GM21423 (cell line): ENCODE measurements around the gene SWT1.
"Not testable (repeated sequence)": the region's sequence is repeated elsewhere in the genome, so short reads cannot be mapped to it uniquely, and the experiment has no call there.

Experiments used
- ATAC-seq: cut with Tn5 transposase; IDR thresholded peaks from one replicate; pipeline ENCODE4 v1.9.1; 2021; ENCODE audit warnings: mild to moderate bottlenecking, moderate library complexity; ENCODE audit not compliant: unreplicated experiment

SWT1 gene

GRCh38 chr1:185162491-185162890 lies 5.5 kb downstream of the SWT1 start:
- no peak for ATAC-seq

DNA sequence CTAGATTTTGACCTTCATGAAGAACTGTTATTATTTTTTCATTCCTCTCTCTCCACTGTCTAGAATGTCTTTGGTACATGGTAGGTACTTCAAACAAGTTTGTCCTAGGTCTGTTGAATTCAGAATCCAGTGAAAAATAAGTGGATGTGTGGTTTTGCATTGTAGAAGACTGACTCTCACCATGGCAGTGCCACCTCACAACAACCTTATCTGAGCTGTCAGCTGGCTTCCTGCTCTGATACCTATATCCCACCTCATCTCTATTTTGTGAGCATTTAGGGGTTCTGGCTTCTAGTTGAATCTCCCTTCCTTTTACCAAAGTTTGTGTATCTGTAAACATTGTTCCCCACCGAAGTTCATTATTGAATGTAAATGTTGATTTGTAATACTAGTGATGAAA lies 9.1 kb downstream of the SWT1 start:
- no peak for ATAC-seq

- peak; percentile 94 for ATAC-seq
Observed at GRCh38 chr1:185170291-185170848, 13.4 kb downstream of the SWT1 start.

DNA sequence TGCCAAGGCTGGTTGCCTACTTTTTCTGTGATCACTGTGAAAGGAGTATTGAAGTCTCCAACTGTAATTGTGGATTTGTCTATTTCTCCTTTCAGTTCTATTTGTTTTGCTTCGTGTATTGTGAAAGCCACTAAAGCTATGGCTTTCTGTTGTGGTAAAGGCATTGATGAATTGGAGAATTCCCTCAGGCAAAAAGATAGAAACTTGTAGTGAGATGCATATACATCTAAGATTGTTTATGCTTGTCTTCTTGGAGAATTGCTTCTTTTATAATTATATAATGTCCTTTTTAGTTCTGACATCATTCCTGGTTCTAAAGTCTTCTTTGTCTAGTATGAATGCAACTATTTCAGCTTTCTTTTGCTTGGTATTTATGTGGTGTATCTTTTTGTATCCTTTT lies 36.8 kb downstream of the SWT1 start:
- no peak for ATAC-seq

GRCh38 chr1:185198712-185199111 lies 41.7 kb downstream of the SWT1 start:
- not testable (repeated sequence) for ATAC-seq

GRCh38 chr1:185200889-185201288 lies 43.9 kb downstream of the SWT1 start:
- no peak for ATAC-seq

DNA sequence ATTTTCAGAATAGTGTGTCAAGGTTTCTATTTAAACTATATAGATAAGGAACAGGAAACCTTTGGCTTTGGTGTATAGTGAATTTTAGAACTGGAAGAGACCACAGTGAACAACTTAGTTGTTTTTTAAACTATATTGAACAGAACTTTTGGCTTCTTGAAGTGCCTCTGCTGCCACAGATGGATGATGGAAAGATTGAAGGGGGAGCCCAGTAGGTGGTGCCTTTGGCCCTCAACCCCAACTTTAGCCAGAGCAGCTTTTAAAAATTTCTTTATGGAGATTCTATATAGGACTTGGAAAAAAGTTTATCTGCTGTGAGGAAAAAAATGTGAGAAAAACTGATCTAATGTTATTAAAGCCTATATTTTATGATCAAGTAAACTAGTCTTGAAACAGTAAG lies 50.2 kb downstream of the SWT1 start:
- no peak for ATAC-seq

- ATAC-seq, result no peak
Observed at GRCh38 chr1:185207980-185208602, 51.1 kb downstream of the SWT1 start.

- no peak for ATAC-seq
Observed at GRCh38 chr1:185208626-185209180, 51.7 kb downstream of the SWT1 start.

DNA sequence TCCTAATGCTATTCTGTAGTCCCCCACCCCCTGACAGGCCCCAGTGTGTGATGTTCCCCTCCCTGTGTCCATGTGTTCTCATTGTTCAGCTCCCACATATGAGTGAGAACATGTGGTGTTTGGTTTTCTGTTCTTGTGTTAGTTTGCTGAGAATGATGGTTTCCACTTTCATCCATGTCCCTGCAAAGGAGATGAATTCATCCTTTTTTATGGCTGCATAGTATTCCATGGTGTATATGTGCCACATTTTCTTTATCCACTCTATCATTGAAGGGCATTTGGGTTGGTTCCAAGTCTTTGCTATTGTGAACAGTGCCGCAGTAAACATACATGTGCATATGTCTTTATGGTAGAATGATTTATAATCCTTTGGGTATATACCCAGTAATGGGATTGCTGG lies 52.4 kb downstream of the SWT1 start:
- not testable (repeated sequence) for ATAC-seq

GRCh38 chr1:185213091-185213490 lies 56.1 kb downstream of the SWT1 start:
- no peak for ATAC-seq

GRCh38 chr1:185215911-185216310 lies 58.9 kb downstream of the SWT1 start:
- ATAC-seq, result no peak

- no peak for ATAC-seq
Observed at GRCh38 chr1:185224132-185224531, 67.2 kb downstream of the SWT1 start.

GRCh38 chr1:185227161-185227560 lies 70.2 kb downstream of the SWT1 start:
- no peak for ATAC-seq

GRCh38 chr1:185228979-185229378 lies 72.0 kb downstream of the SWT1 start:
- ATAC-seq, result no peak

GRCh38 chr1:185229981-185230380 lies 73.0 kb downstream of the SWT1 start:
- ATAC-seq, result no peak

- ATAC-seq, result no peak
Observed at GRCh38 chr1:185232874-185233273, 75.9 kb downstream of the SWT1 start.

DNA sequence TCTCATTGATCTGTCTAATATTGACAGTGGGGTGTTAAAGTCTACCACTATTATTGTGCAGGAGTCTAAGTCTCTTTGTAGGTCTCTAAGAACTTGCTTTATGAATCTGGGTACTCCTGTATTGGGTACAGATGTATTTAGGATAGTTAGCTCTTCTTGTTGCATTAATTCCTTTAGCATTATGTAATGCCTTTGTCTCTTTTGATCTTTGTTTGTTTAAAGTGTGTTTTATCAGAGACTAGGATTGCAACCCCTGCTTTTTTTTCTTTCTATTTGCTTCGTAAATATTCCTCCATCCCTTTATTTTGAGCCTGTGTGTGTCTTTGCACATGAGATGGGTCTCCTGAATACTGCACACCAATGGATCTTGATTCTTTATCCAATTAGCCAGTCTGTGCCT lies 77.2 kb downstream of the SWT1 start:
- ATAC-seq, result not testable (repeated sequence)

DNA sequence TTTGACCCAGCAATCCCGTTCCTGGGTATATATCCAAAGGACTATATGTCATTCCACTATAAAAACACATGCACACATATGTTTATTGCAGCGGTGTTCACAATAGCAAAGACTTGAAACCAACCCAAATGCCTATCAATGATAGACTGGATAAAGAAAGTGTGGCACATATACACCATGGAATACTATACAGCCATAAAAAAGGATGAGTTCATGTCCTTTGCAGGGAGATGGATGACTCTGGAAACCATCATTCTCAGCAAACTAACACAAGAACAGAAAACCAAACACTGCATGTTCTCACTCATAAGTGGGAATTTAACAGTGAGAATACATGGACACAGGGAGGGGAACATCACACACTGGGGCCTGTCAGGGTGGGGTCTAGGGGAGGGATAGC lies 80.2 kb downstream of the SWT1 start:
- ATAC-seq, result not testable (repeated sequence)

GRCh38 chr1:185237661-185238060 lies 80.7 kb downstream of the SWT1 start:
- ATAC-seq, result no peak

GRCh38 chr1:185238447-185238846 lies 81.5 kb downstream of the SWT1 start:
- ATAC-seq, result no peak

- ATAC-seq, result no peak
Observed at GRCh38 chr1:185239861-185240260, 82.9 kb downstream of the SWT1 start.

DNA sequence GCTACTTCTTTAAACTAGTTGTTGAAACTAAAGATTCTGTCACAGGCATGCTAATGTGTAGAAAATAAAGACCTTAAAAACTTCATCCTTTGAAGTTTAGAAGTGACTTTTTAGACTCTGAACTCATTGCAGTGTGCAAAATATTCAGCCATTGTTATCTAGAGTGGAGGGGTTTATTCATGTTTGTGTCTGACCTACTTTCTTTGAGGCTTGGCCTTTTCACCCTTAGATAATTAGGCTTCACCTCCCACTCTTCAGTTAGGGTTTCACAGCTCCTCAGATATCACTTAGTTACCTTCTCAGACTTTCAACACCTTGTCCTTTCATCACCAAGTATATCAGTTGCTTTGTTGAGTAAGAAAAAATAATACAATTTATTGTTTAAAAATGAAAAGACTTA lies 84.2 kb downstream of the SWT1 start:
- ATAC-seq, result no peak
